ENCODE data around the gene LIN9. TPM values are rescaled to one million over a fixed set of nuclear protein-coding genes. Genes with fewer than 3 reads are reported as not detected.

LIN9 gene
- total and polyA plus RNA-seq, 2 donors (not counting 3 experiments of a cell fraction or from before 2014, with no cell fraction given): 2.5 to 7.6 TPM

- H3K36me3 ChIP-seq (ENCODE audit: control insufficient read depth in 2 of 2, extremely low read depth in 1 of 2, insufficient read depth in 2 of 2, low read length in 2 of 2): no peaks in the 10 kb centered on the region
- H3K4me2 ChIP-seq (ENCODE audit: insufficient read depth, low read length): no peak overlapping the region
- no peaks in the 10 kb centered on the region for H3K9me1 ChIP-seq (replicated peaks; ENCODE audit: control insufficient read depth, extremely low read depth, insufficient read depth, low read length)
- no peaks in the 10 kb centered on the region for H4K20me1 ChIP-seq (replicated peaks; ENCODE audit: control insufficient read depth, extremely low read depth, insufficient read depth, low read length)
- ChIA-PET CTCF (interaction anchor here (1.9 kb wide), 1 partner anchor 129 kb away, joined by 8 read pairs; no protein-coding TSS in a partner anchor), POLR2A (no interaction called here)
- H3K27me3 ChIP-seq (ENCODE audit: control insufficient read depth in 2 of 2, insufficient read depth in 2 of 2, low read length in 2 of 2): peaks cover 0 to 1% of the 10 kb centered on the region in 2 experiments
- no peak overlapping the region for H3K4me3 ChIP-seq (replicated peaks in 1 of 3; ENCODE audit: insufficient read depth in 1 of 3, low read depth in 1 of 3, low read length in 3 of 3)
- FAIRE-seq: no peak
- no peak overlapping the region for H3K27ac ChIP-seq (ENCODE audit: insufficient read depth, low read depth, low read length)
- no peaks in the 10 kb centered on the region for H3K9me3 ChIP-seq (replicated peaks; ENCODE audit: control insufficient read depth, insufficient read depth, low read length)
- DNase-seq (ENCODE audit: low read depth, low spot score): no peak
- dilution Hi-C loops (cut with MboI; ENCODE audit: extremely low pct_ligation_motif_present, low sequenced_read_pairs): no loop called here
- BruUV-seq (replicated peaks): no TSS peak
- H3K9ac ChIP-seq (replicated peaks; ENCODE audit: extremely low read depth, insufficient read depth, low read length): no peak overlapping the region
- no peaks in the 10 kb centered on the region for H3K4me1 ChIP-seq (ENCODE audit: control insufficient read depth, extremely low read depth, insufficient read depth, low read length)
- H3K79me2 ChIP-seq (ENCODE audit: control insufficient read depth, insufficient read depth, low read length): no peaks in the 10 kb centered on the region
- H2AFZ ChIP-seq (ENCODE audit: low read depth, low read length): no peak overlapping the region
- intact Hi-C loops (cut with micrococcal nuclease): no loop called here
- TF ChIP-seq GATA2 (IDR thresholded peaks at IDR 0.05; ENCODE audit: insufficient read depth, insufficient read length, low read depth, low read length) (no peak), MAX (IDR thresholded peaks at IDR 0.05; ENCODE audit: insufficient read depth, insufficient read length) (no peak), POLR2AphosphoS5 (IDR thresholded peaks at IDR 0.05; ENCODE audit: insufficient read depth, low read depth, low read length) (no peak), MYC (IDR thresholded peaks at IDR 0.05; ENCODE audit: low read depth, low read length) (no peak), JUN (IDR thresholded peaks at IDR 0.05; ENCODE audit: borderline replicate concordance, insufficient read depth, insufficient read length, low read depth) (no peak), EZH2 (IDR thresholded peaks at IDR 0.05; ENCODE audit: borderline replicate concordance, low read depth, low read length, severe bottlenecking) (no peak), POLR2A (IDR thresholded peaks at IDR 0.05; ENCODE audit: low read depth, low read length) (no peak), FOS (IDR thresholded peaks at IDR 0.05; ENCODE audit: borderline replicate concordance, insufficient read depth, low read length) (no peak)
- TF ChIP-seq, protein P1, sequence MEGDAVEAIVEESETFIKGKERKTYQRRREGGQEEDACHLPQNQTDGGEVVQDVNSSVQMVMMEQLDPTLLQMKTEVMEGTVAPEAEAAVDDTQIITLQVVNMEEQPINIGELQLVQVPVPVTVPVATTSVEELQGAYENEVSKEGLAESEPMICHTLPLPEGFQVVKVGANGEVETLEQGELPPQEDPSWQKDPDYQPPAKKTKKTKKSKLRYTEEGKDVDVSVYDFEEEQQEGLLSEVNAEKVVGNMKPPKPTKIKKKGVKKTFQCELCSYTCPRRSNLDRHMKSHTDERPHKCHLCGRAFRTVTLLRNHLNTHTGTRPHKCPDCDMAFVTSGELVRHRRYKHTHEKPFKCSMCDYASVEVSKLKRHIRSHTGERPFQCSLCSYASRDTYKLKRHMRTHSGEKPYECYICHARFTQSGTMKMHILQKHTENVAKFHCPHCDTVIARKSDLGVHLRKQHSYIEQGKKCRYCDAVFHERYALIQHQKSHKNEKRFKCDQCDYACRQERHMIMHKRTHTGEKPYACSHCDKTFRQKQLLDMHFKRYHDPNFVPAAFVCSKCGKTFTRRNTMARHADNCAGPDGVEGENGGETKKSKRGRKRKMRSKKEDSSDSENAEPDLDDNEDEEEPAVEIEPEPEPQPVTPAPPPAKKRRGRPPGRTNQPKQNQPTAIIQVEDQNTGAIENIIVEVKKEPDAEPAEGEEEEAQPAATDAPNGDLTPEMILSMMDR (IDR thresholded peaks at IDR 0.05; ENCODE audit: extremely low read depth in 1 of 2, insufficient read depth in 1 of 2, low read depth in 1 of 2, low read length in 2 of 2): no peak
Measured at GRCh38 chr1:226203655-226204054, 105.3 kb downstream of the LIN9 start.

Data from endothelial cell of umbilical vein (primary cell).